HG03025 (cell line): ENCODE results near the gene TYW3.
A peak's percentile ranks its signal among the peaks of the same experiment; 100 is the strongest.

Source experiments
- ATAC-seq: cut with Tn5 transposase; IDR thresholded peaks from one replicate; pipeline ENCODE4 v1.9.1; 2021; ENCODE audit warnings: mild to moderate bottlenecking, moderate library complexity; ENCODE audit not compliant: unreplicated experiment, low FRiP score

TYW3 gene, protein sequence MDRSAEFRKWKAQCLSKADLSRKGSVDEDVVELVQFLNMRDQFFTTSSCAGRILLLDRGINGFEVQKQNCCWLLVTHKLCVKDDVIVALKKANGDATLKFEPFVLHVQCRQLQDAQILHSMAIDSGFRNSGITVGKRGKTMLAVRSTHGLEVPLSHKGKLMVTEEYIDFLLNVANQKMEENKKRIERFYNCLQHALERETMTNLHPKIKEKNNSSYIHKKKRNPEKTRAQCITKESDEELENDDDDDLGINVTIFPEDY

DNA sequence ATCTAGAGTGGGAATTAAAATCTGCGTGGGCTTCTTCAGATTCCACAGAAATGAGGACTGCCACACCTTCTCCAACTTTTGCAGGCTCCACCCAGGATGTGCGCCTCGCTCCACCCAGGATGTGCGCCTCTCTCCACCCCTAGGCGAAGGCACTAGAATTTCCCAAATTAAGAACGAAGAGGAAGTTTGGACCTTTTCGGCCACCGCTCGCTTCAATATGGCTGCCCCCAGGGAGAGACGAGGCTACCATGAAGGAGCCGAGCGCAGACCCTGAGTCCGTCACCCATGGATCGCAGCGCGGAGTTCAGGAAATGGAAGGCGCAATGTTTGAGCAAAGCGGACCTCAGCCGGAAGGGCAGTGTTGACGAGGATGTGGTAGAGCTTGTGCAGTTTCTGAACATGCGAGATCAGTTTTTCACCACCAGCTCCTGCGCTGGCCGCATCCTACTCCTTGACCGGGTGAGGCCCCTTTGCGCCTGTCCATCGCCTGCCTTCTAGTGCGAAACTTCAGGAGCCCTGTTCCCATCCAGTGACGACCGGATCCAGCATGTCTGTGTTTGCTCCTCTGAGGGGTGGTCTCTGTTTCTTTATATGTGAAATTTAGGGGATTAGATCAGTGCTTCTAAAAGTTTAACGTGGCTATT, at the start of gene TYW3, which contains the start of gene CRYZ:
TYW3 (plus strand) TSS at position 193 of the 644 bp plus-strand sequence; CDS start at position 286, 93 bp downstream.
CRYZ (minus strand) TSS at position 91 of the 644 bp plus-strand sequence. CDS start 8,229 bp downstream, outside the sequence.
- ATAC-seq, result peak; percentile 81

DNA sequence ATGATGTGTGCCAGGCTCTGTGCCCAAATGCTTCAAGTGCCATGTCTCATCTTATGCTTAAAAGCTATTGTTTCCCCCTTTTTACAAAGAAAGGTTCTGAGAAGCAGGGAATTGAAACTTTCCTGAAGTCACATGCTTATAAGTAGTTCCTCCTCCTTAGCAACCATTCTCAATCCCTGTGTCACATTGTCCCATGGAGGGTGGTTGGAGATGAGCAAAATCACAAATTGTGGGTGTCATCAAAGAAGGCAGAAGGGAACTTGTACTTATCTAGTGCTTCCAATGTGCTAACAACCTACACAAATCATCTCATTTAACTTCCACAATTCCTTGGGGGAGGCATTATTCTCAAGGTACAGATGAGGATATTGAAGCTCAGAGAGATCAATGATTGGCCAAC, 49.3 kb upstream of the TYW3 start:
- no peak for ATAC-seq

DNA sequence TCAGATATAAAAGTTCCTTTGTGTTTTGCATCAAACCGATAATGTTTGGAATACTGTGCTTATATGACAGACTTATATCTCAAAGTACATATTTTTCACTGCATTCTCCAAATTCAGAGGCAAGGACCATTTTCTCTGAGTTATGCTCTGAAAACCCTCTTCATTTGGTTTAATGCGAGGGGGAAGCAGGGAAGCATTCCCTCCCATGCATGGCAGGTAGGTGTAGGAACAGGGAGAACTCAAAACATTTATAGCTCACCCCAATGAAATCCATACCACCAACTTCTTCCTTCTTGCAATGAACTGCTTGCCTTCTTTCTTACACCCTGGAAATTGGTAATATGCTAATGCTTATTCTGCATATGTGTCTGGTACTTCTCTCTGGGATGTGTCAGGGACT, 48.7 kb upstream of the TYW3 start:
- ATAC-seq, result no peak

DNA sequence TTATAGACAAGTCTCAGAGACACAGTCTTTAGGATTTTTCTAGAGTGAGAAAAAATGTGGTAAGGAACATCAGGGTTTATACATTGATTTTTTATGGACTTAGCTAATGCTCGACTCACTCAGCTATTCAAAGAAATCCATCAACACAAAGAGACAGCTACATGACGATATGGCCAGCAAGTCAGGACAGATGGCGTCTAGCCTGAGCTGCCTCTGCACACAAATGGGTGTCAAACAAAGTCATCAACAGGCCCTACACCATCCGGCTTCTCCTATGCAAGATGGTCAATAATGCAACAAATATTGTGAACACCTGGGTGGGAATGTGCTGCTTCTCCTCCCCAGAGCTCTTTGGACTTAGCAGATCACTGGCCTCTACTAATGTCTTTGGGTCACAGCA, 46.0 kb upstream of the TYW3 start:
- ATAC-seq, result no peak

DNA sequence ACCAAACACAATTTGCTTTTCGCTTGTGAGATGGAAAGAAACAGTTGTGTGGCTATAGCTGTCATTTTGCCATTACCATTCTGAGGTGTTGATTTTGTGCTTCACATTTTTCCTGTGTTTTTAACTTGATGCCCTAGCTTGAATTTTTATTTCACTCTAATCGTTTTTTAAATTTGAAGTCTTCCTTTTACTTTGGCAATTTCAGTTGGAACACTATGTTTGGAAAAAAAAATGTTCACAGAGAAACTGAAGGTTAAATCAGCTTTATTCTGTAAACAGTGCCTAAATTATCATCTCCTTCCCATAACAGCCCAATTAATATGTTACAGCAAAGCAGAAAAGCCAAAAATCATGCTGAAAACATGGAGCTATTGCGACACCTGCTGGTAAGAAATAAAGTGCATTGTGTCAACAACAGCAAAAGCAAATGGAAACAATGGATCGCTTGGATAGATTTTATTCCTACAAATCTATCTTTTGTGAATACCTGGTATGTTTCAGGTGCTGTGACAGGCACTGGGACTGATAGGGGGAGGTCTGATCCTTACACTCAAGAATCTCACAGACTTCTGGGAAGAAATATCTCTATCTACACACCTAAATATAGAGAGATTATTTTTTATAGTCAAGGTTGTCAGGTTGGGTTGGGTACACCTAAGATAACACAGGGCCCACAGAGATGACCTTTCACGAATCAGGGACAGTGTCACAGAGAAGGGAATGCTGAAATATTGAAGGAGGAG, 43.2 kb upstream of the TYW3 start:
- ATAC-seq, result no peak

DNA sequence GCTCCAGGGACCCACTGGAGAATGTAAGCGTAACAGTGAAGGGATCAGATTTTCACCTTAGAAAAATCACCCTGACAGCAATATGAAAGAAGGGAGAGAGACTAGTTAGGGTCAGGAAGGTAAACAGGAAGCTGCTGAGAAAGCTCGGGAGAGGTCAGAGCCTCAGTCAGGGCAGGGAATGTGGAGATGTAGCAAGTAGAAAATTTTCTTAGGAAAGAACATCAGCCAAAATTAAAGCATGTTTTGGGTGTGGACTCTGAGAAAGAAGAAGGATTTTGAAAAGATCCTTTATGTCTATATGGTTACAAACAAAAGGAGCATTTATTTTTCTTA, 42.6 kb upstream of the TYW3 start:
- ATAC-seq, result no peak

DNA sequence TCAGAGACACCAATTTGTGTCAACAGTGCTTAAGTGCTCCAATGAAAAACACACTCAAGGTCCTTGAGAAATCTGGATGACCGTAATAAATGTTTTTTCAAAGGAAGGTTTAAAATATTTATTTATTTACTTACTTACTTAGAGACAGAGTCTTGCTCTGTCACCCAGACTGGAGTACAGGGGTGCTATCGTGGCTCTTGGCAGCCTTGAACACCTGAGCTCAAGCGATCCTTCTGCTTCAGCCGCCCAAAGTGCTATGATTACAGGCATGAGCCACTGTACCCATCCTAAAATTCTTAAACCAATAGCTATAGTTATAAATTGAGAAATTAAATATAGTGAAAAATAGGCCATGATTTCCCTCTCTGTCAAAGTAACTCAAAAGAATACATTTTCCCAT, 42.0 kb upstream of the TYW3 start:
- no peak for ATAC-seq

DNA sequence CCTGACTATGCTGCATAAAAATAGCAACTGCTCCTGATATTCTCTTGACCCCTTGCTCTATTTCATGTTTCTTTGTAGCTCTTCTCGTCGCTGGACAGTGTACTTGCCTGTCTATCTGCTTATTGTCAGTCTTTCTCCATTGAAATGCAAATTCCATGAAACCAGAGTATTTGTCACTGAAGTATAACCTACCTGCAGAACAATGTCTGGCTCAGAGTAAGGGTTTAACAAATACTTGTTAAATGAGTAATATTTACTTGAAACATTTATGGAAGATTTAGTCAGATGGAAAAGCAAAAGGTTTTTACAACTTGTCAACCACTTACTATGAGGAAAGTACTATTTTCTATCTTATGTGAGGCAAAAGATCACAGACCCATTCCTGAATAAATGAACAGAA, 39.5 kb upstream of the TYW3 start:
- no peak for ATAC-seq

DNA sequence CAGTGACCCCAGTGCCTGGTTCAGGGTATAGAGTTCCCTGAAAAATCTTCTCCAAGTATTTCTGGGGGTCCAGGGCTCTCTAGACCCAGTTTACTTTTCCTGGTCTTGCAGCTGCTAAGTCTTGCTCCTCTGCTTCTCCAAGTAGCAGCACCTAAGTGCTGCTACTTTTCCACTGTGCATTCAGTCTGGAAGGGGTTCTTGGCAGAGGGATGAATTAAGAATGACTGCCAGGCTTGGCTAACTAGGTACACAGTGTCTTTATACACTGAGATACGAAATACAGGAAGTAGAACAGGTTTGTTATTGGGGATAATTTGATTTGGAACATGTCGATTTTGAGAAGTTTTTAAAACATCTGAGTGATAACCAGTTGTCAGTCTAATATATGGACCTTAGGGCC, 35.1 kb upstream of the TYW3 start:
- no peak for ATAC-seq

DNA sequence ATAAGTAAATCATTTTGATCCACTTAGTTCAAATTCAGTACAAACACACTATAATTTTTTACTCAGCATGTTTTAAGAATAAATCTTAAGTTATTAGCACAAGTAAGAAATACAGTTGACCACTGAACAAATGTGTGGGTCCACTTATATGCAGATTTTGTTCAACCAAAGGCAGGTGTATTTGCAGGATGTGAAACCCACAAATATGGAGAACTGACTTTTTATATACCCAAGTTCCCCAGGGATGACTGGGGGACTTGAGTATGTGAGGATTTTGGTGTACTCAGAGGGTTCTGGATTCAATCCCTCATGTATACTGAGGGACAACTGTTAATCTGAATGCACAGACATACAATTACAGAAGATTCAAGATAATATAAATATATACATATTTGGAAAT, 33.6 kb upstream of the TYW3 start:
- ATAC-seq, result no peak

DNA sequence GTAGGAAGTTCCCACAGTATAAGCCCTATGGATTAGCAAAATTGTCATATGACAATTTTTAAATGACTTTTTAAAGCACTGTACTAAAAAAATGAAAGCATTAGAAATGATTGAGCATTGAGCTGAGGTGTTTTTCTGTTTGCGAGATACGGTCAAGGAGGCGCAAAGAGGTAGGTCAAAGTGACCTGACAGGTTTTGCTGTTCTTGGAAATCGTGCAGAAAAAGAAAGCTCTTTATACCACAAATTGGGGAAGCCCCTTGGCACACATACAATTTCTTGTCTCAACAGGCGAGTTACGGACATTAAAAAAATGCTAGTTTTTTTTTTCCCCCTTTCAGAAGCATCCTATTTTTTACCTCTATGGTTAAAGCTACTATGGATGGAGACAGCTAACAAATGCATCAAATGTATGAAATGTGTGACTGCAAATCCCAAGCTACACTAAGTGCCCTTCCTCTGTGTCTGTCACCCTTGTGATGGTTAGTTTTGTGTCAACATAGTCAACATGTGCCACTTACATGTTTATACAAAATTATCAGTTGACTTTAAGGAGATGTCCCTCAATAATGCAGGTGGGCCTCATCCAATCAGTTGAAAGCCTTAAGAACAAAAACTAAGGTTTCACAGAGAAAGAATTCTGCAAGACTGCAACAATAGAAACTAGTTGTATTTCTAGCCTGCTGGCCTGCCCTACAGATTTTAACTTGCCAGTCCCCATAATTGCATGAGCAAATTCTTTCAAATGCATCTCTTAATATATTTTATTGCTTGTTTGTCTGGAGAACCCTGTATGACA, 29.4 kb upstream of the TYW3 start:
- ATAC-seq, result no peak

DNA sequence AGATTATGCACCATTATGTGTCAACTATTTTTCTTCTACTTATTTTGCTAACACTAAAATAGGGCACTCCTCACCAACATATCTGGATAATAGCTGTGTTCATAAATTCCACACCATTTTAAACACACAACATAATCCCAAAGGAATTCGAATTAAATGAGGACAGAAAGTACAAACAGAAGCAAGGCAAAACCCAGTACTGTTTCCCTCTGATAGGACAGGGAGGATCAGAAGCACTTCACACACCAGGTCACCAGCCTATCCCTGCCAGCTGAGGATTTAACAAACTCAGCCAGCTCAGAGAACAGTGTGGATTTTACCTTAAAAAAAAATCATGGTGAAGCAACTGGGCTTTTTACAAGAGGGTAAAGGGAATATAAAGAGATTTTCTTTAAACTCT, 20.1 kb upstream of the TYW3 start:
- no peak for ATAC-seq

DNA sequence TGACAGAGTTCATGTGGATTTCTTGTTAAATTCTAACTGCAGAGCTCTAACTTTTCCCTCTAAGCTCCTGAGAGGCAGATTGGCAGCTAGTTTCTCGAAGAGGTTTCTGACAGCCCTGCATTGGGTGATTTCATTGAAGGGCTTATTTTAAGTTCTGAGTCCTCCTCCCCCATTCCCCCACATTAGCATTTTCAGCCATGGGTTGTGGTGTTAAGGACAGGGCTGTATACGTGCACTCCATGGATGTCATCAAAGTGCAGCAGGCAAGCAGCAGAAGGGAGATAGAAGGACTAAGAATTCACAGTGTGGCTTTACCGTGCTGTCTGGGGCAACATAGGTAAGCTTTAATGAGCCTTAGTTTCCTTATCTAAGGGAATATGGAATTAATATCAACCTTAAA, 19.1 kb upstream of the TYW3 start:
- no peak for ATAC-seq

DNA sequence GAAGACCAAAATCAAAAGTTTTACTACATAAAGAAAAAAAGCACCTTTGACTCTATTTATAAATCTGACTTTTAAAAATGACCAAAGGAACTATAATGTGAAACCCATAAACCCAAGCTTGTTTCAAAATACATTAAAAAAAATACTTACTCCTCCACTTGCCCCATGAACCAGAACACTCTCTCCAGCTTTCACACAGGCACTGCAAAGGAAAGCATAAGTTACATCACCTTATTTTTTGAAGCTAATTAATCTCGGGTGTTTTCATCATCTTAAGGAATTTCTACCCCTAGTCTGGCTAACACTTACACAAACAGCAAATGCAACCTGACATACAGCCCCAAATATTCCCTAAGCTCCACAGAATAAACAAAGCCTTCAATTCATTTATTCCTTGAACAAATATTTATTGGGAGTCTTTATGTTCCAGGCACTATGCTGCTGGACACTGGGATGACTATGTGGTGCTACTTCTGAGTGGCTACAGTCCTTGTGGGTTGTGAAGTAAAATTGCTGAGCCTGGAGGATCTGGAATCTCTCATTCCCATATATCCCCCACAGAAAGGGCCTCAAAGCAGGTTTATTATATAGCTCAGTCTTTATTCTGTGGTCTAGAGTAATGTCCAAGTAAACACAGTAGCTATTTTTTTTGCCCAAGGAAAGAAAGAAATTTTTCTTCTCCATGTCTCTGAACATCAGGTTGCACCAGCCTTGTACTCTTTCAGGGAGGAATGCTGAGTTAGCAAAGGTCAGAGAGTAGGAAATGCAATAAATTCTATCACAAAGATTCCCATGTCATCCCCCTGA, 18.3 kb upstream of the TYW3 start:
- ATAC-seq, result peak; percentile 67

DNA sequence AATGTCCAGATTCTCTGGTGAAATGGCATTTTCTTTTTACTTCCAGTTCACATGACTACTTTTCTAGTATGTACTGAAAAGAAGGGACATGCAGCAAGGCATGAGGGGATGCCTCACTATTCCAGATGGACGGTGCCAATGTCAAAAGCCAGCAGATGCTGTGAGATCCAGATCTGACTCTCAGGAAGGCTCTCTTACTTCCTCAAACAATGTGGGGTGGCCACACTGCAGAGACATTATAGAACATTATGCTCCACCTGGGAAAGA, 17.8 kb upstream of the TYW3 start:
- no peak for ATAC-seq

DNA sequence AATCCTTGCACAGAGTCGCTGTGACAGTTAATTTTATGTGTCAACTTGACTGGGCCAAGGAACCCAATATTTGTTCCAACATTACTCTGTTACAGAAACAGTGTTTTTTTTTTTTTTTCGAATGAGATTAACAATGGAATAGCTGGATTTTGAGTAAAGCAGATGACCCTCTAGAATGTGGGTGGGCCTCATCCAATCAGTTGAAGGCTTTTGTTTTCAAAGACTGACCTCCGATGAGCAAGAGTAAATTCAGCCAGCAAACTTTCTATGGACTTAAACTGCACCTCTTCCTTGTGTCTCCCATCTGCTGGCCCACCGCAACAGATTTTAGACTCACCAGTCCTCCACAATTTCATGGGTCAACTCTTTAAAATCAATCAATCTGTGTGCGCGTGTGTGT, 17.1 kb upstream of the TYW3 start:
- no peak for ATAC-seq

DNA sequence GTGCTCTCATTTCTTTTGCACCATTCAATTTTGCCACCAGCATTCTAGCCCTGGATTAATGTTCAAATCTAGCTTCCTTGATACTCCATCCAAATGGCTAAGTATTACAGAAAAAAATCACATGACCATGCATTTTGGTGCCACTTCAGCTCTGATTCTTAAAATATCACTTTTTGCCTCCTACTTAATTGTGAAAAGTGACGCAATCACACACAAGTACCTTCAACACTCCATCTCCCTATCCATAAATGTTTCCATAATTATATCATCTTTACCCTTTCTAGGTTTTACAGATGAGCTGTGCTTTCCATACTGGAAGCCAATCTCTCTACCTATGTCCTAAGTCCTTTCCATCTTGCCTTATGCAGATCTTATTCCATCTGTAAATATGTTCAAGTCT, 16.1 kb upstream of the TYW3 start:
- no peak for ATAC-seq

DNA sequence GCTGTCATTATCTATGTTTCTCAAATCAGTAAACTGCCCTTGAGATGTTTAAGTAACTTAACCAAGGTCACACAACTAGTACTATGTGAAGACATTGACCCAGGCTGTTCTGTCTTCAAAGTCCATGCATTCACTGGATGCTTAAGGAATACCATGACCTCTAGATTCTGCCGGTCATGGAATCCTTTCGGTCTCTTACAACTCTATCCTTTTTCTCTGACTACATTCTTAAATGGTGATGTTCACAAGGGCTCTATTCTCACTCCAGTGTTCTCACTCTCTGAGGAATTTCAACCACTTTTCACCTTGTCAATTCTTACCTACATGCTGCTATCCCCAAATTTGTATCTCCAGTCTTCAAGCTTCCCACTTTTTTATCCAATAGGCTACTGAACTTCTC, 15.3 kb upstream of the TYW3 start:
- no peak for ATAC-seq

DNA sequence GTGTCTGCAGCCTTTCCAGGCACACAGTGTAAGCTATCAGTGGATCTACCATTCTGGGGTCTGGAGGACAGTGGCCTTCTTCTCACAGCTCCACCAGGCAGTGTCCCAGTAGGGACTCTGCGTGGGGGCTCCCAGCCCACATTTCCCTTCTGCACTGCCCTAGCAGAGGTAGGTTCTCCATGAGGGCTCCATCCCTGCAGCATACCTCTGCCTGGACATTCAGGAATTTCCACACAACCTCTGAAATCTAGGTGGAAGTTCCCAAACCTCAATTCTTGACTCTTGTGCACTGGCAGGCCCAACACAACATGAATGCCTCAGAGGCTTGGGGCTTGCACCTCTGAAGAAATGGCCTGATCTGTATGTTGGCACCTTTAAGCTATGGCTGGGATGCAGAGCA, 6.9 kb upstream of the TYW3 start:
- ATAC-seq, result no peak

DNA sequence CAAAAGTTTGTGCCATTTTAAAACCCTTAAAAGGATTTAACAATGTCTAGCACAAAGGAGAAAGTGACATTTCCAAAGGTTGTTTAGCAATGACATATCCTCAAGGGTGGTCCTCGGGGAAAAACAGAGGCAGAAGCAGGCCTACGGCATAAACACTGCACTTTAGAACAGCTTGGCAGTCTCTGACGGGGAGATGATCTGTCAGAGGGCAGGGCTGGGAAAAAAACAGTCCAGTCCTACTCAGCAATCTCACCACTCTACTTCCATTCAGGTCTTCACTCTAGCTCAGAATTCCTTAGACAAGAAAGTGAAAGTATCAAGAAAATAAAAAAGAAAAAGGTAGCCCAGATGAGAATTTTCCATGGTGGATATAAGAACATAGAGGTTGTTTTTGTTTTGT, 4.2 kb upstream of the TYW3 start:
- ATAC-seq, result no peak
